OCI-LY3 (cell line): ENCODE measurements around the gene BCAT1.

ENCODE experiments used
- CTCF ChIP-seq: fragments of 200-600, 300-600 bp; sonication (generic); IDR thresholded peaks from 2 replicates; pipeline ENCODE4 v1.5.1; 2014; ENCODE audit warnings: antibody characterized with exemption, low read length, low read depth
- EZH2phosphoT487 ChIP-seq: fragments of 200-600 bp; shearing (Covaris generic); IDR thresholded peaks from 2 replicates; pipeline ENCODE4 v1.6.1; 2018; ENCODE audit warnings: antibody characterized with exemption, mixed run types, low read depth

- TF ChIP-seq CTCF (no peak), EZH2phosphoT487 (no peak)
Measured at GRCh38 chr12:24920141-24920540, 28.8 kb downstream of the BCAT1 start.
